OCI-LY3 (cell line): ENCODE data around the gene MAGI2.

Experiments
- H2AFZ ChIP-seq: fragments of 200-600, 300-600 bp; shearing (Covaris generic); 2 replicates; pipeline ENCODE4 v1.6.0; 2014; ENCODE audit warnings: antibody characterized with exemption, low read depth, low read length
- H3K27ac ChIP-seq: fragments of 200-600, 300-600 bp; sonication (generic); 2 replicates; pipeline ENCODE4 v1.5.1; 2014; ENCODE audit warnings: mild to moderate bottlenecking, low read length, moderate library complexity, mixed read lengths
- H3K27me3 ChIP-seq: fragments of 200-600, 300-600 bp; sonication (generic); 2 replicates; pipeline ENCODE4 v1.6.1; 2014; ENCODE audit warnings: low read depth, low read length, mixed read lengths
- H3K36me3 ChIP-seq: fragments of 200-600, 300-600 bp; sonication (generic); replicated peaks from 2 replicates; pipeline ENCODE3; 2014; ENCODE audit warnings: low read depth, low read length, mixed read lengths
- H3K4me1 ChIP-seq: fragments of 300-600, 200-600 bp; sonication (generic); 2 replicates; pipeline ENCODE4 v1.6.1; 2014; ENCODE audit warnings: low read length, mixed read lengths
- H3K4me2 ChIP-seq: fragments of 200-600, 300-600 bp; sonication (generic); 2 replicates; pipeline ENCODE4 v1.6.1; 2014; ENCODE audit warnings: low read length, mixed read lengths
- H3K4me3 ChIP-seq: fragments of 300-600, 200-600 bp; sonication (generic); 2 replicates; pipeline ENCODE4 v1.5.1; 2014; ENCODE audit warnings: antibody characterized with exemption, mild to moderate bottlenecking, low read length, moderate library complexity
- H3K79me2 ChIP-seq: fragments of 300-600, 200-600 bp; shearing (Covaris generic); 2 replicates; pipeline ENCODE4 v1.6.1; 2014; ENCODE audit warnings: mild to moderate bottlenecking, low read length, mixed read lengths
- H3K9ac ChIP-seq: fragments of 300-600, 200-600 bp; shearing (Covaris generic); 2 replicates; pipeline ENCODE4 v1.6.0; 2014; ENCODE audit warnings: mild to moderate bottlenecking, low read length, moderate library complexity
- H3K9me3 ChIP-seq: fragments of 200-600, 300-600 bp; shearing (Covaris generic); 2 replicates; pipeline ENCODE4 v1.6.1; 2014; ENCODE audit warnings: low read length, mixed read lengths; ENCODE audit not compliant: insufficient read depth
- H4K20me1 ChIP-seq: fragments of 200-600, 300-600 bp; sonication (generic); 2 replicates; pipeline ENCODE4 v1.6.1; 2016; ENCODE audit warnings: low read length, mixed read lengths; ENCODE audit not compliant: insufficient read depth
- EZH2phosphoT487 ChIP-seq: fragments of 200-600 bp; shearing (Covaris generic); IDR thresholded peaks from 2 replicates; pipeline ENCODE4 v1.6.1; 2018; ENCODE audit warnings: antibody characterized with exemption, mixed run types, low read depth
- TF ChIP-seq, protein P1 (sequence below): fragments of 200-600, 300-600 bp; sonication (generic); IDR thresholded peaks from 2 replicates; pipeline ENCODE4 v1.5.1; 2014; ENCODE audit warnings: antibody characterized with exemption, low read length, low read depth

Gene MAGI2

GRCh38 chr7:78148166-78148894 is 1305.1 kb downstream of the MAGI2 start:
- no peak overlapping the region for H3K27ac ChIP-seq
- H2AFZ ChIP-seq, result no peak overlapping the region
- H3K4me2 ChIP-seq, result no peak overlapping the region
- H3K9me3 ChIP-seq, result no peaks in the 10 kb centered on the region
- no peaks in the 10 kb centered on the region for H3K36me3 ChIP-seq
- TF ChIP-seq, protein P1, sequence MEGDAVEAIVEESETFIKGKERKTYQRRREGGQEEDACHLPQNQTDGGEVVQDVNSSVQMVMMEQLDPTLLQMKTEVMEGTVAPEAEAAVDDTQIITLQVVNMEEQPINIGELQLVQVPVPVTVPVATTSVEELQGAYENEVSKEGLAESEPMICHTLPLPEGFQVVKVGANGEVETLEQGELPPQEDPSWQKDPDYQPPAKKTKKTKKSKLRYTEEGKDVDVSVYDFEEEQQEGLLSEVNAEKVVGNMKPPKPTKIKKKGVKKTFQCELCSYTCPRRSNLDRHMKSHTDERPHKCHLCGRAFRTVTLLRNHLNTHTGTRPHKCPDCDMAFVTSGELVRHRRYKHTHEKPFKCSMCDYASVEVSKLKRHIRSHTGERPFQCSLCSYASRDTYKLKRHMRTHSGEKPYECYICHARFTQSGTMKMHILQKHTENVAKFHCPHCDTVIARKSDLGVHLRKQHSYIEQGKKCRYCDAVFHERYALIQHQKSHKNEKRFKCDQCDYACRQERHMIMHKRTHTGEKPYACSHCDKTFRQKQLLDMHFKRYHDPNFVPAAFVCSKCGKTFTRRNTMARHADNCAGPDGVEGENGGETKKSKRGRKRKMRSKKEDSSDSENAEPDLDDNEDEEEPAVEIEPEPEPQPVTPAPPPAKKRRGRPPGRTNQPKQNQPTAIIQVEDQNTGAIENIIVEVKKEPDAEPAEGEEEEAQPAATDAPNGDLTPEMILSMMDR, result no peak
- TF ChIP-seq EZH2phosphoT487, result no peak
- H3K27me3 ChIP-seq, result no peaks in the 10 kb centered on the region
- no peaks in the 10 kb centered on the region for H3K79me2 ChIP-seq
- no peaks in the 10 kb centered on the region for H4K20me1 ChIP-seq
- no peak overlapping the region for H3K4me3 ChIP-seq
- H3K9ac ChIP-seq, result no peak overlapping the region
- H3K4me1 ChIP-seq, result no peaks in the 10 kb centered on the region

DNA sequence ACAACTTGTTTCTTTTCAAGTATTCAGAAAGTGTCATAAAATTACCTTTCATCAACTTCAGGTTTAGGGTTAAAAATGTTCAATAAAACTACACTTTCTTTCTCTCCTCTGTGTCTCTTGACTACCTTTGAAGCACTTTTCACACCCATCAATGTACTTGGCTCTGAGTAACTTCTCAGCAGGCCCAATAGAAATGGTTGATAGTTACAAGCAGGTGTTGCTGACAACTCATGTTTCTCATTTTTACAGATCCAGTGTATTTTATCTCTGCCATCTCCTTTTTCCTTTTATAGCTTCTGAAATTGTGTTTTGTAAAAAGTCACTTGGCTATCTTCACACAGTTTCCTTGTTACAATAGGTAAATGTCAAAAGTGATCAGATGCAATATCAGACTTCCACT is 1306.9 kb downstream of the MAGI2 start:
- no peak overlapping the region for H3K9ac ChIP-seq
- TF ChIP-seq, protein P1, result no peak
- no peak for TF ChIP-seq EZH2phosphoT487
- H3K27ac ChIP-seq, result no peak overlapping the region
- H3K4me1 ChIP-seq, result no peaks in the 10 kb centered on the region
- no peak overlapping the region for H3K4me3 ChIP-seq
- H2AFZ ChIP-seq, result no peak overlapping the region
- no peaks in the 10 kb centered on the region for H4K20me1 ChIP-seq
- H3K4me2 ChIP-seq, result no peak overlapping the region
- no peaks in the 10 kb centered on the region for H3K9me3 ChIP-seq
- peaks cover 6% of the 10 kb centered on the region; the same call in 1 of the 2 replicates for H3K27me3 ChIP-seq
- no peaks in the 10 kb centered on the region for H3K36me3 ChIP-seq
- no peaks in the 10 kb centered on the region for H3K79me2 ChIP-seq

- H3K4me1 ChIP-seq, result no peaks in the 10 kb centered on the region
- no peak overlapping the region for H2AFZ ChIP-seq
- H3K9ac ChIP-seq, result no peak overlapping the region
- no peak overlapping the region for H3K27ac ChIP-seq
- H3K4me3 ChIP-seq, result no peak overlapping the region
- H4K20me1 ChIP-seq, result no peaks in the 10 kb centered on the region
- H3K9me3 ChIP-seq, result no peaks in the 10 kb centered on the region
- H3K36me3 ChIP-seq, result no peaks in the 10 kb centered on the region
- H3K79me2 ChIP-seq, result no peaks in the 10 kb centered on the region
- TF ChIP-seq, protein P1, result no peak
- TF ChIP-seq EZH2phosphoT487, result no peak
- H3K4me2 ChIP-seq, result no peak overlapping the region
- H3K27me3 ChIP-seq, result peaks cover 11% of the 10 kb centered on the region
Measured at GRCh38 chr7:78143661-78144060, 1309.8 kb downstream of the MAGI2 start.

DNA sequence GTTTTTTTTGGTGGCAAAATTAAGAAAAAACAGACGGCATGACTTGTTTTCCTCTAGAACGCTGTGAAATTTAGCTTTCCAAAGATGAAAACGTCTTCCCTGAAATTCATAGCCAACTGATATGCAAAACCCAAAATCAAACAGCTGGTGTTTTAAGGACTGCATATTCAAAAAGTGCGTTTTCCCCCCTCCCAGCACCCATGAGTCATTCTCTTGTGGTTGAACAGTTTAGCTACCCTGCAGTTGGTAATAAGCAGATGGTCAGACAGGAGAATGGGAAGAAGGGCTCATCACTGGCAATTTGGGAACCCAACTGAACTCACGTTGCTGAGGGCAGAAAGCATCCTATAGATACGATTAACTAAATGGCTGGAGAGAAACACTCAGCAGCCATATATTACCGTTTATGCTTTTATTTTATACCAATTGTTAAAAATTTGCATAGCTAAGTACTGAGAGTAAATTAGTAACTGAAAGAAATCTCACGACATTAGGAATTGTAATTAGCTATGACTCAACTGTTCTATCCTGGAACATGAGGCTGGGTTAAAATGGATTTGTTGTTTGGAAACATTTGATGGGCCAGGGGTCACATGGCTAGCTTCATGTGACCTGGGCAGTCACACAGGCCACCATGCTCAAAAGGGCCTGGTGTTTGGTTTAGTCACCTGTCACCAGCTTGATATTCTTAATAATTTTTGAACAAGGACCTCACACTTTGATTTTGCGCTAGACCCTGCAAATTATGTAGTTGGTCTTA is 1311.8 kb downstream of the MAGI2 start:
- no peaks in the 10 kb centered on the region for H4K20me1 ChIP-seq
- no peaks in the 10 kb centered on the region for H3K79me2 ChIP-seq
- H3K9me3 ChIP-seq, result no peaks in the 10 kb centered on the region
- no peak overlapping the region for H2AFZ ChIP-seq
- H3K4me3 ChIP-seq, result no peak overlapping the region
- peaks cover 11% of the 10 kb centered on the region for H3K27me3 ChIP-seq
- TF ChIP-seq EZH2phosphoT487, result no peak
- TF ChIP-seq, protein P1, result no peak
- H3K4me1 ChIP-seq, result 0 out of 2 replicates have a peak, but pooled peaks cover 2% of the 10 kb centered on the region
- H3K36me3 ChIP-seq, result no peaks in the 10 kb centered on the region
- no peak overlapping the region for H3K4me2 ChIP-seq
- H3K9ac ChIP-seq, result no peak overlapping the region
- H3K27ac ChIP-seq, result no peak overlapping the region
